HUES6 (cell line): Measurements from ENCODE around the gene EGFL6.
"Not testable (repeated sequence)": the region's sequence is repeated elsewhere in the genome, so short reads cannot be mapped to it uniquely, and the experiment has no call there.

ENCODE experiments used
- H3K27ac ChIP-seq: 2 replicates; pipeline ENCODE4 v1.7.0; 2013; ENCODE audit warnings: low read depth, mild to moderate bottlenecking, low read length, inconsistent platforms
- H3K27me3 ChIP-seq: 2 replicates; pipeline ENCODE4 v1.6.1; 2013; ENCODE audit warnings: low read length; ENCODE audit not compliant: control insufficient read depth, insufficient read depth
- H3K36me3 ChIP-seq: 2 replicates; pipeline ENCODE4 v1.6.1; 2013; ENCODE audit warnings: low read length; ENCODE audit not compliant: control insufficient read depth, insufficient read depth
- H3K4me1 ChIP-seq: 2 replicates; pipeline ENCODE4 v1.6.1; 2013; ENCODE audit warnings: low read length; ENCODE audit not compliant: control insufficient read depth, insufficient read depth
- H3K4me3 ChIP-seq: 2 replicates; pipeline ENCODE4 v1.5.1; 2013; ENCODE audit warnings: low read depth, low read length
- H3K9ac ChIP-seq: one replicate; pipeline ENCODE4 v1.6.1; 2013; ENCODE audit warnings: mild to moderate bottlenecking, low read length
- H3K9me3 ChIP-seq: 2 replicates; pipeline ENCODE4 v1.6.1; 2013; ENCODE audit warnings: low read depth, low read length; ENCODE audit not compliant: control insufficient read depth, insufficient read depth

EGFL6 gene

GRCh38 chrX:13627306-13627705 lies 57.9 kb downstream of the EGFL6 start:
- Histone ChIP-seq H3K9ac (no peak overlapping the region), H3K27ac (no peak overlapping the region), H3K4me3 (no peak overlapping the region)

GRCh38 chrX:13637224-13637623 lies 67.8 kb downstream of the EGFL6 start:
- not testable (repeated sequence) for H3K27me3 ChIP-seq, H3K9ac ChIP-seq, H3K4me1 ChIP-seq, H3K4me3 ChIP-seq, H3K36me3 ChIP-seq, H3K27ac ChIP-seq
- H3K9me3 ChIP-seq = peaks cover 37% of the 10 kb centered on the region

More at GRCh38 chrX:13627306-13627705, 57.9 kb downstream of the EGFL6 start:
- H3K27me3 ChIP-seq = no peaks in the 10 kb centered on the region
- H3K36me3 ChIP-seq = no peaks in the 10 kb centered on the region
- no peaks in the 10 kb centered on the region for H3K4me1 ChIP-seq
- H3K9me3 ChIP-seq = peaks cover 15% of the 10 kb centered on the region

GRCh38 chrX:13638021-13638420 lies 68.6 kb downstream of the EGFL6 start:
- H3K36me3 ChIP-seq = no peaks in the 10 kb centered on the region
- H3K27me3 ChIP-seq = no peaks in the 10 kb centered on the region; the same call in 1 of the 2 replicates
- no peak overlapping the region for H3K9ac ChIP-seq
- H3K4me1 ChIP-seq = no peaks in the 10 kb centered on the region
- peaks cover 37% of the 10 kb centered on the region for H3K9me3 ChIP-seq
- no peak overlapping the region for H3K4me3 ChIP-seq
- H3K27ac ChIP-seq = no peak overlapping the region

- Histone ChIP-seq H3K27me3 (no peaks in the 10 kb centered on the region; the same call in 1 of the 2 replicates), H3K9ac (no peak overlapping the region)
Measured at GRCh38 chrX:13638826-13639225, 69.4 kb downstream of the EGFL6 start.

DNA sequence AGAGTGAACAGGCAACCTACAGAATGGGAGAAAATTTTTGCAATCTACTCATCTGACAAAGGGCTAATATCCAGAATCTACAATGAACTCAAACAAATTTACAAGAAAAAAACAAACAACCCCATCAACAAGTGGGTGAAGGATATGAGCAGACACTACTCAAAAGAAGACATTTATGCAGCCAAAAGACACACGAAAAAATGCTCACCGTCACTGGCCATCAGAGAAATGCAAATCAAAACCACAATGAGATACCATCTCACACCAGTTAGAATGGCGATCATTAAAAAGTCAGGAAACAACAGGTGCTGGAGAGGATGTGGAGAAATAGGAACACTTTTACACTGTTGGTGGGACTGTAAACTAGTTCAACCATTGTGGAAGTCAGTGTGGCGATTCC lies 72.3 kb downstream of the EGFL6 start:
- not testable (repeated sequence) for H3K27me3 ChIP-seq, H3K27ac ChIP-seq, H3K36me3 ChIP-seq, H3K4me1 ChIP-seq, H3K4me3 ChIP-seq, H3K9ac ChIP-seq
- peaks cover 18% of the 10 kb centered on the region for H3K9me3 ChIP-seq

More at GRCh38 chrX:13638826-13639225, 69.4 kb downstream of the EGFL6 start:
- no peaks in the 10 kb centered on the region for H3K36me3 ChIP-seq
- no peaks in the 10 kb centered on the region for H3K4me1 ChIP-seq
- H3K9me3 ChIP-seq = peaks cover 37% of the 10 kb centered on the region
- no peak overlapping the region for H3K4me3 ChIP-seq
- no peak overlapping the region for H3K27ac ChIP-seq

- Histone ChIP-seq H3K9ac (no peak overlapping the region), H3K4me1 (peaks cover 5% of the 10 kb centered on the region), H3K9me3 (no peaks in the 10 kb centered on the region), H3K27me3 (no peaks in the 10 kb centered on the region; the same call in 1 of the 2 replicates), H3K4me3 (no peak overlapping the region), H3K27ac (0 out of 2 replicates have a peak overlapping the region, but pooled peaks have one; percentile 48), H3K36me3 (no peaks in the 10 kb centered on the region)
Measured at GRCh38 chrX:13645464-13646153, 76.2 kb downstream of the EGFL6 start.

DNA sequence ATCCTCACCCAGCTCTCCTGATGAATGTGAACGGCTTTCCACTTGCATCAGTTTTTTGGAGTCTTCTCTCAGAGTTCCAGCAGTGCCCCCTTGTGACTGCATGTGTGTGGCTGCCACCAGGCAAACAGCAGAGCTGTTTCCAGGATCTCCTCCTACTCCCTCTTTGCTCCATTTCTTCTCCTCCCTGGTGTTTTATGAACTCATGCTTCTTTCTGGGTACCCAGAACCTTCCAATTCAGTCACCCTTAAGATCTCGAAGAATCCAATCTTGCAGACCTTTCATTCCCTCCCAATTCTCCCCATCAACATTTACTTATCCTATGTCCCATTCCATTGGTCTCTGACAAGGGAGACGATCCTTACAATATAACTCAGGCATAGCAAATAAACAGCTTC lies 76.8 kb downstream of the EGFL6 start:
- no peaks in the 10 kb centered on the region; the same call in 1 of the 2 replicates for H3K27me3 ChIP-seq
- H3K4me3 ChIP-seq = no peak overlapping the region
- H3K4me1 ChIP-seq = peaks cover 5% of the 10 kb centered on the region
- 0 out of 2 replicates have a peak overlapping the region, but pooled peaks have one; percentile 48 for H3K27ac ChIP-seq
- H3K36me3 ChIP-seq = no peaks in the 10 kb centered on the region
- H3K9me3 ChIP-seq = no peaks in the 10 kb centered on the region
- no peak overlapping the region for H3K9ac ChIP-seq

GRCh38 chrX:13647709-13648212 lies 78.4 kb downstream of the EGFL6 start:
- H3K4me1 ChIP-seq = peaks cover 8% of the 10 kb centered on the region
- H3K27ac ChIP-seq = no peak overlapping the region
- H3K9ac ChIP-seq = no peak overlapping the region
- H3K36me3 ChIP-seq = no peaks in the 10 kb centered on the region
- no peak overlapping the region for H3K4me3 ChIP-seq
- no peaks in the 10 kb centered on the region; the same call in 1 of the 2 replicates for H3K27me3 ChIP-seq
- no peaks in the 10 kb centered on the region for H3K9me3 ChIP-seq

- not testable (repeated sequence) for H3K4me1 ChIP-seq, H3K4me3 ChIP-seq, H3K27ac ChIP-seq, H3K27me3 ChIP-seq, H3K36me3 ChIP-seq, H3K9me3 ChIP-seq, H3K9ac ChIP-seq
Measured at GRCh38 chrX:13648336-13648735, 78.9 kb downstream of the EGFL6 start.

- Histone ChIP-seq H3K4me1 (peaks cover 11% of the 10 kb centered on the region), H3K36me3 (no peaks in the 10 kb centered on the region), H3K4me3 (no peak overlapping the region), H3K9me3 (no peaks in the 10 kb centered on the region), H3K27ac (no peak overlapping the region), H3K9ac (no peak overlapping the region), H3K27me3 (no peaks in the 10 kb centered on the region; the same call in 1 of the 2 replicates)
Measured at GRCh38 chrX:13649838-13650237, 80.4 kb downstream of the EGFL6 start.

GRCh38 chrX:13650318-13650717 lies 80.9 kb downstream of the EGFL6 start:
- Histone ChIP-seq H3K27me3 (no peaks in the 10 kb centered on the region; the same call in 1 of the 2 replicates), H3K9me3 (no peaks in the 10 kb centered on the region), H3K4me3 (no peak overlapping the region), H3K27ac (no peak overlapping the region), H3K9ac (no peak overlapping the region), H3K36me3 (no peaks in the 10 kb centered on the region), H3K4me1 (peaks cover 11% of the 10 kb centered on the region)
